HG03039 (cell line): Measurements from ENCODE around the gene SLC12A2.

Source experiments
- ATAC-seq: cut with Tn5 transposase; IDR thresholded peaks from one replicate; pipeline ENCODE4 v1.9.1; 2021; ENCODE audit warnings: mild to moderate bottlenecking, moderate library complexity; ENCODE audit not compliant: unreplicated experiment

Gene SLC12A2

GRCh38 chr5:128216860-128217531 lies 133.4 kb downstream of the SLC12A2 start:
- ATAC-seq, result no peak

GRCh38 chr5:128220841-128221240 lies 137.3 kb downstream of the SLC12A2 start:
- ATAC-seq, result no peak

- ATAC-seq, result no peak
These were observed 140.8 kb downstream of the SLC12A2 start for GRCh38 chr5:128224336-128224735.

- no peak for ATAC-seq
These were observed 141.9 kb downstream of the SLC12A2 start for GRCh38 chr5:128225245-128226030.

GRCh38 chr5:128228008-128228407 lies 144.4 kb downstream of the SLC12A2 start:
- no peak for ATAC-seq

GRCh38 chr5:128228521-128228920 lies 145.0 kb downstream of the SLC12A2 start:
- ATAC-seq, result no peak

- no peak for ATAC-seq
These were observed 151.5 kb downstream of the SLC12A2 start for GRCh38 chr5:128234928-128235641.

GRCh38 chr5:128236334-128236733 lies 152.8 kb downstream of the SLC12A2 start:
- no peak for ATAC-seq

- ATAC-seq, result no peak
These were observed 153.4 kb downstream of the SLC12A2 start for GRCh38 chr5:128237000-128237399.

- no peak for ATAC-seq
These were observed 154.0 kb downstream of the SLC12A2 start for GRCh38 chr5:128237546-128237945.
